ENCODE results near the gene AKT3. TPM values are rescaled to one million over a fixed set of nuclear protein-coding genes. Genes with fewer than 3 reads are reported as not detected.
A peak's percentile ranks its signal among the peaks of the same experiment; 100 is the strongest.
"Not testable (repeated sequence)": the region's sequence is repeated elsewhere in the genome, so short reads cannot be mapped to it uniquely, and the experiment has no call there.

The AKT3 gene
- total RNA-seq, 1 experiment from 2014 or later: 31.3 TPM

- no peak for DNase-seq (ENCODE audit: low read depth)
- in situ Hi-C loops (cut with HindIII; ENCODE audit: low pct_unique_long_range_greater_than_20kb, low sequenced_read_pairs): no loop called here
Observed at GRCh38 chr1:243845888-243846287, 4.2 kb downstream of the AKT3 start.

GRCh38 chr1:243844186-243844585, 5.9 kb downstream of the AKT3 start:
- in situ Hi-C loops (cut with HindIII; ENCODE audit: low pct_unique_long_range_greater_than_20kb, low sequenced_read_pairs): no loop called here
- DNase-seq (ENCODE audit: low read depth): no peak

- DNase-seq (ENCODE audit: low read depth): peak; percentile 75
Observed at GRCh38 chr1:243842978-243843511, 7.0 kb downstream of the AKT3 start.

DNA sequence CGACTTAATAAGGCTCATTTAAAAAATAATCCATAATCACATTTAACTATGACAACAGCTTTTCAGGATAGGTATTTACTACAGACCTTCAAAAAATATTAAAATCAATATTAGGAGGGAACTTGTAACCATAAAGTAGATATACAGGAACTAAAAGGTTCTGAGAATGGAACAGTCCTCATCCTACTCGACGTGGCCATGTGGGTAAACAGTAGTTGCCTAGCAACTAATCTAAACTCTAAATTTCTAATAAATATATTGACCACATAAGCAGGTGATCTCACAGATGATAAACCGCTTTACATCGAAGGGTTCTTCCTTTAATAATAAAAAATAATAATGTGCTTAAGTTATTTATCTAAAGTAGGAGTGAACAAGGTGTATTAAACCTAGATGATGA, 7.9 kb downstream of the AKT3 start:
- no peak for DNase-seq (ENCODE audit: low read depth)
- in situ Hi-C loops (cut with HindIII; ENCODE audit: low pct_unique_long_range_greater_than_20kb, low sequenced_read_pairs): no loop called here

More at GRCh38 chr1:243842978-243843511, 7.0 kb downstream of the AKT3 start:
- in situ Hi-C loops (cut with HindIII; ENCODE audit: low pct_unique_long_range_greater_than_20kb, low sequenced_read_pairs): no loop called here

DNA sequence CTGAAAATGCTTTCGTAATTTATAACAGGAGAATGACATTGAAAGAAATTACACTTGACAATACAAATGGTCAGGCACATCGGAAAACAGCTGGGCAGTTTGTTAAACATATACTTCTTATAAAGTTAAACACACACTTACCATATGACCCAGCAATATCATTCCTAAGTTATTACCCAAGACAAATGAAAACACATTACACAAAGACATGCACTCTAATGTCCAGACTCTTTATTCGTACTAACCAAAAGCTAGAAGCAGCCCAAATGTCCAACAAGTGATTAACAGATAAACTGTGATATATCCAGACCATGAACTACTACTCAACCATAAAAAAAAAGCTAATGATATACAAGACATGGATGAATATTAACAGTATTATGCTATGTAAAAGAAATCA, 8.5 kb downstream of the AKT3 start:
- peak; percentile 62 for DNase-seq (ENCODE audit: low read depth)
- in situ Hi-C loops (cut with HindIII; ENCODE audit: low pct_unique_long_range_greater_than_20kb, low sequenced_read_pairs): no loop called here

DNA sequence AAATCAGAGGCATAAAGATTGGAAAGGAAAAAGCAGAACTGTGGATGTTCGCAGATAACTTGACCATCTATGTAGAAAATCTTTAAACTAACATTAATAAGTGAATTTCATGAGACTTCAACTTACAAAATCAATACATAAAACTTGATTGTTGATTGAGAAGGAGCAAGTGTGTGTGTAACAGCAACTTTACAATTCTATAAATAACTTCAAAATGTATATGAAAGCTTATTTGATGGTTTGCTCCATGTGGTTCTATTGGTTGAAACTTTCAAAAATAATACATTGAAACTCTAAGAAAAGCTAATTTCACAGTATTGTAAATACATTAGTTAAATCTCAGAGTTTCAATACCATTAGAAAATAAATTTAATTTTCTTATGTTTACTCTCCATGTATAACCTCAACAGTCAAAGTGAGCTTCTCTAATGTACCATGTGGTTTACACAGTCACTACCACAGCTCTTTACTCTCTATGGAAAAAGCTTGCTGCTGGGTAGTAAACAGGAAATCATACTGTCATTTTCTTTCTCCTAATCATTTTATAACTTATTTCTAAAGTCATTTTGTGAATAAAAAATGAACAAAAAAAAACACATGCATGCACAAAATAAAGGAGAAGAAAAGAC, 12.0 kb downstream of the AKT3 start:
- DNase-seq (ENCODE audit: low read depth): no peak

GRCh38 chr1:243834130-243834529, 15.9 kb downstream of the AKT3 start:
- in situ Hi-C loops (cut with HindIII; ENCODE audit: low pct_unique_long_range_greater_than_20kb, low sequenced_read_pairs): no loop called here
- DNase-seq (ENCODE audit: low read depth): no peak

More for the DNA sequence above, 12.0 kb downstream of the AKT3 start:
- in situ Hi-C loops (cut with HindIII; ENCODE audit: low pct_unique_long_range_greater_than_20kb, low sequenced_read_pairs): no loop called here

DNA sequence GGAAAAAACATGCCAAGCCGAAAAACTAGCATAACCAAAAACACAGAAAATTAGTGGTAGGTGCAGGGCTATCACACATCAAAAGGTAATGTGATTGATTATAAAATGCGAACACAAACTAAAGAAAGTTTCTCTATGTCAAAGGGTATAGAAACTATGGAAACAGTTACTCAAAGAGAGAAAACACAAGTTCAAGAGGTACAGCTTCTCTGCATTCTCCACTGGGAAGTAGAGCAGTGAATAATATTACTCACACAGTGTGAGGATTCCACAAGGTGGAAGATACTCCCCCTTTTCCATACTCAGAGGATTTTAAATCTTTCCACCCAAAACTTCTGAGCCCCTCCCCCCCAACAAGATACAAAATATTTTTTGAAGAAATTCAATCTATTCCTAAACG, 18.6 kb downstream of the AKT3 start:
- in situ Hi-C loops (cut with HindIII; ENCODE audit: low pct_unique_long_range_greater_than_20kb, low sequenced_read_pairs): no loop called here
- no peak for DNase-seq (ENCODE audit: low read depth)

DNA sequence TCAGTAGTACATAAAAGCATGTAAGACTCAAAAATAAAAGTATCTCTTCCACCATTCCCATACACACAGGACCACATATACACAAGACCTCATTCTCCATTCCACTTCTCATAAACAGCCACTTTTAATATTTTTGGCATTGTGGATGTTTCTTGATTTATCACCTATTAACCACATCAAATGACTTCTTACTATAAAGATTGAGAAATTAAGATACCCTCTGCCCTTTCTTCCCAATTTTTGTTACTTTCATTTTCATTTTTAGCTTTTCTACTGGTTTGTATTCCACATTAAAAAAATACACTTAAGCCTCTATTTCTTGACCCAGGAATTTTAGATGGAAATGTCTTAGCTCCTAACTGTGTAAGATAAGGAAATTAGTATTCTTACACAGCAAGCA, 22.8 kb downstream of the AKT3 start:
- DNase-seq (ENCODE audit: low read depth): no peak
- in situ Hi-C loops (cut with HindIII; ENCODE audit: low pct_unique_long_range_greater_than_20kb, low sequenced_read_pairs): no loop called here

GRCh38 chr1:243824907-243825306, 25.1 kb downstream of the AKT3 start:
- DNase-seq (ENCODE audit: low read depth); in situ Hi-C loops (cut with HindIII; ENCODE audit: low pct_unique_long_range_greater_than_20kb, low sequenced_read_pairs): not testable (repeated sequence)

DNA sequence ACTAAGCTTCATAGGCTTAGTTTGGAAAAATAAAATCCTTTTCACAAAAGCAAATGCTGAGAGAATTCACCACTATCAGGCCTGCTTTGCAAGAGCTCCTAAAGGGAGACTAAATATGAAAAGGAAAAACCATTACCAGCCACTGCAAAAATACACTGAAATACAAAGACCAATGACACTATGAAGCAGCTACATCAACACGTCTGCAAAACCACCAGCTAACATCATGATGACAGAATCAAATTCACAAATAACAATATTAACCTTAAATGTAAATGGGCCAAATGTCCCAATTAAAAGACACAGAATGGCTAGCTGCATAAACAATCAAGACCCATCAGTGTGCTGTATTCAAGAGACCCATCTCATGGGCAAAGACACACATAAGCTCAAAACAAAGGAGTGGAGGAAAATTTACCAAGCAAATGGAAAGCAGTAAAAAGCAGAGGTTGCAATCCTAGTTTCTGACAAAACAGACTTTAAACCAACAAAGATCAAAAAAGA, 28.8 kb downstream of the AKT3 start:
- in situ Hi-C loops (cut with HindIII; ENCODE audit: low pct_unique_long_range_greater_than_20kb, low sequenced_read_pairs): no loop called here
- no peak for DNase-seq (ENCODE audit: low read depth)

- in situ Hi-C loops (cut with HindIII; ENCODE audit: low pct_unique_long_range_greater_than_20kb, low sequenced_read_pairs): no loop called here
- DNase-seq (ENCODE audit: low read depth): no peak
Observed at GRCh38 chr1:243819438-243819839, 30.6 kb downstream of the AKT3 start.

DNA sequence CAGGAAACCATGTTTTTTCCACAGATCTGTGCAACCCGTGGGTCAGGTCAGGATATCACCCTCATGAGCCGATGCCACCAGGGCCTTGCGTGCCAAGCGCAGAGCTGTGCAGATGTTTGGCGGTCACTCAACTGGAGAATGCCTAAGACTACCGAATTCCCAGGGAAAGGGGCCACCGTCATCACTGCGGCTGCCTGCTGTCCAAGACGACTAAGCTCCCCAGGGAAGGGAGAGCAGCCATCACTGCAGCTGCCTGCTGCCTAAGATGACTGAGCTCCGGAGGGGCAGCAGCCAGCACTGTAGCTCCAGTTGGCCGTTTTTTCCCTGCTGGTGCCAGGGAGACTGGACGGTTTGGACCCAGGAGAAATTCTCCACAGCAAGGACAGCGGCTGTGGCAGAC, 31.1 kb downstream of the AKT3 start:
- no peak for DNase-seq (ENCODE audit: low read depth)
- in situ Hi-C loops (cut with HindIII; ENCODE audit: low pct_unique_long_range_greater_than_20kb, low sequenced_read_pairs): no loop called here

- in situ Hi-C loops (cut with HindIII; ENCODE audit: low pct_unique_long_range_greater_than_20kb, low sequenced_read_pairs): no loop called here
- peak; percentile 21 for DNase-seq (ENCODE audit: low read depth)
Observed at GRCh38 chr1:243814718-243815117, 35.3 kb downstream of the AKT3 start.

- in situ Hi-C loops (cut with HindIII; ENCODE audit: low pct_unique_long_range_greater_than_20kb, low sequenced_read_pairs): not testable (repeated sequence)
- DNase-seq (ENCODE audit: low read depth): peak; percentile 12
Observed at GRCh38 chr1:243807346-243807745, 42.7 kb downstream of the AKT3 start.

DNA sequence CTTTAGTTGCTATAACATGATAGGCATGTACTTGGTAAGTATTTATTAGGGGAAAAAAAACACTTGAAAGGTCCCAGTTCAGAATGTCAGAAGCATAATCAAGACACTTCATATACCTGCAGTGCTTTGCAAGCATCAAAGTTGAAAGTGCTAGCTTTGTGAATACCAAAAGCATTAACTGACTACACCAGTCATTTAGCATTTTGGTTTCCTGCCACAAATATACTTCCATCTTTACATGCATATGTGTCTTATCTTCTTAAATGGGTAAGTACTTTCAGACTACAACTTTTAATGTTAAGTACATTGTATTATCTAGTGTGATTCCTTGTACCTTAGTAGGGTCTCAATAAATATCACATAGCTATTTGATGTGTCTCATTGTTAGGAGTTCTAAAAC, 43.7 kb downstream of the AKT3 start:
- no peak for DNase-seq (ENCODE audit: low read depth)
- in situ Hi-C loops (cut with HindIII; ENCODE audit: low pct_unique_long_range_greater_than_20kb, low sequenced_read_pairs): no loop called here

GRCh38 chr1:243802736-243803135, 47.3 kb downstream of the AKT3 start:
- DNase-seq (ENCODE audit: low read depth): no peak
- in situ Hi-C loops (cut with HindIII; ENCODE audit: low pct_unique_long_range_greater_than_20kb, low sequenced_read_pairs): no loop called here

GRCh38 chr1:243801378-243801777, 48.7 kb downstream of the AKT3 start:
- in situ Hi-C loops (cut with HindIII; ENCODE audit: low pct_unique_long_range_greater_than_20kb, low sequenced_read_pairs): no loop called here
- no peak for DNase-seq (ENCODE audit: low read depth)

GRCh38 chr1:243799908-243800307, 50.1 kb downstream of the AKT3 start:
- in situ Hi-C loops (cut with HindIII; ENCODE audit: low pct_unique_long_range_greater_than_20kb, low sequenced_read_pairs): no loop called here
- no peak for DNase-seq (ENCODE audit: low read depth)

DNA sequence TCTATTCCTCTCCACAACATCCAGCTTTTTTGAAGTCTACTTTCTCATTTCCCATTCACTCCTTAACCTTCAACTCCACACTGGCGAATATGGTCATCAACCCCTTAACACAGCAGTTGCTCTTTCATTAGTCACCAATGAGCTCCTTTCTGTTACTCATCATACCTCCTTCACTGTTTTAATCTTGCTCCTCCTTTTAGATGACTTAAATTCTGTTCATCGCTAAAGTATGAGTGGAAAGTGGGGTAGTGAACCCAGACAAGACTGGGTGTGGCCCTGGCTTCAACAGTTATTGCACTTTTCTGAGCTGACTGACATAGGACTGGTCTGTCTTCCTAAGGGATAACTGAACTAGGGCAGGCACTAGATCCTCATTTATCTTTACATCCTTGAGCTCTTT, 51.3 kb downstream of the AKT3 start:
- in situ Hi-C loops (cut with HindIII; ENCODE audit: low pct_unique_long_range_greater_than_20kb, low sequenced_read_pairs): no loop called here
- DNase-seq (ENCODE audit: low read depth): peak; percentile 88

Data from Caki2 (cell line).